ENCODE results near the gene NT5DC3. TPM values are rescaled to one million over a fixed set of nuclear protein-coding genes. Genes with fewer than 3 reads are reported as not detected.

Gene NT5DC3
- total RNA-seq, 4 donors from 2014 or later = 12.7 to 16.7 (median 16.2) TPM

DNA sequence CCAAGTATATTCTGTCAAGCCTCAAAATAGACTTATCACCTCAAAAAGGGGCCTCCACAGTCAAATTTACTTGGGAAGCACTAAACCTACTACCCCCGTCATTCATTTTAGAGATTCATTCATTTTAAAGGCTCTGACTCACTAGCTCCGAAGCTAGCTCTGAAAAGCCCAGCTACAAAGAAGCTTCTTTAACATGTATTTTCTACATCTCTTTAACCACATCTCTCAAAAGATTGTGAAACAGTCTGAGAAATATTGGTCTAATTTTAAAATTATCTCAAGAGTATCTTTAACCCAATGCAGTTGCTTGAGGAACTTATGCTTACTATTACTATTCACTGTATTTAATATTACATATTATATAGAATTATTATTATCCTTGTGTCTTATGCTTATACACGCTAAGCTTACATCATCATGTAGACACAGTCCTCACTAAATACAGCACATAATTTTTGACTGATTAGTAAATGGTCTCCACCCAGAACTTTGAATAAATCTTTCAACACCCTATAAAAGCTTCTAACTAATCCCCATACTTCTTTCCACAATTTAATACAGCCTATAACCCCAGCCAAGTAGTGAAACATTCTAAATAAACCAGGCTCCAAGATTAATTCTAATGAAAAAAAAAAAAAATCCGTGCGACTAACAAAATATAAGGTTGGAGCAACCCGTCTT lies 7.8 kb downstream of the NT5DC3 start:
- H3K27ac ChIP-seq = no peak overlapping the region
- no peak for TF ChIP-seq EP300 (IDR thresholded peaks at IDR 0.05)
- TF ChIP-seq POLR2A (IDR thresholded peaks at IDR 0.05) = no peak
- TF ChIP-seq, protein P1, sequence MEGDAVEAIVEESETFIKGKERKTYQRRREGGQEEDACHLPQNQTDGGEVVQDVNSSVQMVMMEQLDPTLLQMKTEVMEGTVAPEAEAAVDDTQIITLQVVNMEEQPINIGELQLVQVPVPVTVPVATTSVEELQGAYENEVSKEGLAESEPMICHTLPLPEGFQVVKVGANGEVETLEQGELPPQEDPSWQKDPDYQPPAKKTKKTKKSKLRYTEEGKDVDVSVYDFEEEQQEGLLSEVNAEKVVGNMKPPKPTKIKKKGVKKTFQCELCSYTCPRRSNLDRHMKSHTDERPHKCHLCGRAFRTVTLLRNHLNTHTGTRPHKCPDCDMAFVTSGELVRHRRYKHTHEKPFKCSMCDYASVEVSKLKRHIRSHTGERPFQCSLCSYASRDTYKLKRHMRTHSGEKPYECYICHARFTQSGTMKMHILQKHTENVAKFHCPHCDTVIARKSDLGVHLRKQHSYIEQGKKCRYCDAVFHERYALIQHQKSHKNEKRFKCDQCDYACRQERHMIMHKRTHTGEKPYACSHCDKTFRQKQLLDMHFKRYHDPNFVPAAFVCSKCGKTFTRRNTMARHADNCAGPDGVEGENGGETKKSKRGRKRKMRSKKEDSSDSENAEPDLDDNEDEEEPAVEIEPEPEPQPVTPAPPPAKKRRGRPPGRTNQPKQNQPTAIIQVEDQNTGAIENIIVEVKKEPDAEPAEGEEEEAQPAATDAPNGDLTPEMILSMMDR (IDR thresholded peaks at IDR 0.05) = no peak
- H3K4me1 ChIP-seq = peaks cover 0 to 43% (median 0%) of the 10 kb centered on the region in 4 donors
- H3K27me3 ChIP-seq = no peaks in the 10 kb centered on the region
- peaks cover 0 to 4% (median 0%) of the 10 kb centered on the region in 3 donors for H3K36me3 ChIP-seq
- H3K9me3 ChIP-seq = peaks cover 0 to 8% (median 0%) of the 10 kb centered on the region in 4 donors
- WGBS, 2 donors = 73 to 82% methylated on average over 6 of the region's 6 CpGs
- no peak overlapping the region for H3K4me3 ChIP-seq
- no peak for DNase-seq (ENCODE audit: low spot score in 2 of 2)

GRCh38 chr12:103832048-103832997 lies 8.7 kb downstream of the NT5DC3 start:
- H3K4me3 ChIP-seq = no peak overlapping the region
- 84 to 90% methylated on average over 11 of the region's 11 CpGs for WGBS, 2 donors
- peaks cover 0 to 8% (median 0%) of the 10 kb centered on the region in 4 donors for H3K9me3 ChIP-seq
- H3K36me3 ChIP-seq = peaks cover 0 to 4% (median 0%) of the 10 kb centered on the region in 3 donors
- H3K4me1 ChIP-seq = peaks cover 0 to 46% (median 0%) of the 10 kb centered on the region in 4 donors
- no peak for DNase-seq (ENCODE audit: low spot score in 2 of 2)
- TF ChIP-seq POLR2A (IDR thresholded peaks at IDR 0.05) (no peak), EP300 (IDR thresholded peaks at IDR 0.05) (no peak)
- TF ChIP-seq, protein P1 (IDR thresholded peaks at IDR 0.05) = no peak
- H3K27me3 ChIP-seq = no peaks in the 10 kb centered on the region
- no peak overlapping the region for H3K27ac ChIP-seq

- Histone ChIP-seq H3K36me3 (no peaks in the 10 kb centered on the region), H3K27ac (no peak overlapping the region), H3K4me1 (peaks cover 0 to 46% (median 0%) of the 10 kb centered on the region in 4 donors), H3K27me3 (no peaks in the 10 kb centered on the region), H3K4me3 (no peak overlapping the region), H3K9me3 (peaks cover 0 to 8% (median 0%) of the 10 kb centered on the region in 4 donors)
- TF ChIP-seq, protein P1 (IDR thresholded peaks at IDR 0.05) = no peak
- TF ChIP-seq POLR2A (IDR thresholded peaks at IDR 0.05) (no peak), EP300 (IDR thresholded peaks at IDR 0.05) (no peak)
- DNase-seq (ENCODE audit: low spot score in 2 of 2) = no peak
- 97 to 100% methylated on average over 2 of the region's 2 CpGs for WGBS, 2 donors
Observed at GRCh38 chr12:103830730-103831320, 10.2 kb downstream of the NT5DC3 start.

GRCh38 chr12:103830025-103830725 lies 10.9 kb downstream of the NT5DC3 start:
- no peak overlapping the region for H3K4me3 ChIP-seq
- peaks cover 0 to 48% (median 0%) of the 10 kb centered on the region in 4 donors for H3K4me1 ChIP-seq
- no peaks in the 10 kb centered on the region for H3K27me3 ChIP-seq
- H3K27ac ChIP-seq = no peak overlapping the region
- no peaks in the 10 kb centered on the region for H3K36me3 ChIP-seq
- DNase-seq (ENCODE audit: low spot score in 2 of 2) = no peak
- WGBS, 2 donors = 94 to 96% methylated on average over 5 of the region's 5 CpGs
- H3K9me3 ChIP-seq = peaks cover 0 to 8% (median 0%) of the 10 kb centered on the region in 4 donors
- TF ChIP-seq POLR2A (IDR thresholded peaks at IDR 0.05) (no peak), EP300 (IDR thresholded peaks at IDR 0.05) (no peak)
- TF ChIP-seq, protein P1 (IDR thresholded peaks at IDR 0.05) = no peak

Measured in tibial nerve (tissue), 4 donors.